ENCODE results near the gene KRT13. TPM values are rescaled to one million over a fixed set of nuclear protein-coding genes. Genes with fewer than 3 reads are reported as not detected.

Gene KRT13
- total RNA-seq, 1 donor from 2014 or later, result not detected

DNA sequence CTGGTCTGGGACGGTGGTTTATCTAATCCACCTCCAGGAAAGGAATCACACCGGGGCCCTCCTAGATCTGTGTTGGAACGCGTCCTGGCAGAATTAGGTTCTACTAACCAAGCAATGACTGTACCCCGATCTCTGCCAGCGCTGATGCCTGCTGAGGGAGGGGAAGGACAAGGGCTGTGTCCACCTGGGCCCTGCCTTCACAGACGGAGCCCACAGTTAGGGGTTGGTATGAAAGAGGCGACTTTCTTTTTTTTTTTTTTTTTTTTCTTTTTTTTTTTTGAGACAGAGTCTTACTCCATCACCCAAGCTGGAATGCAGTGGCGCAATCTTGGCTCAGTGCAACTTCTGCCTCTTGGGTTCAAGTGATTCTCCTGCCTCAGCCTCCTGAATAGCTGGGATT, 32.6 kb upstream of the KRT13 start:
- TF ChIP-seq, protein P1, sequence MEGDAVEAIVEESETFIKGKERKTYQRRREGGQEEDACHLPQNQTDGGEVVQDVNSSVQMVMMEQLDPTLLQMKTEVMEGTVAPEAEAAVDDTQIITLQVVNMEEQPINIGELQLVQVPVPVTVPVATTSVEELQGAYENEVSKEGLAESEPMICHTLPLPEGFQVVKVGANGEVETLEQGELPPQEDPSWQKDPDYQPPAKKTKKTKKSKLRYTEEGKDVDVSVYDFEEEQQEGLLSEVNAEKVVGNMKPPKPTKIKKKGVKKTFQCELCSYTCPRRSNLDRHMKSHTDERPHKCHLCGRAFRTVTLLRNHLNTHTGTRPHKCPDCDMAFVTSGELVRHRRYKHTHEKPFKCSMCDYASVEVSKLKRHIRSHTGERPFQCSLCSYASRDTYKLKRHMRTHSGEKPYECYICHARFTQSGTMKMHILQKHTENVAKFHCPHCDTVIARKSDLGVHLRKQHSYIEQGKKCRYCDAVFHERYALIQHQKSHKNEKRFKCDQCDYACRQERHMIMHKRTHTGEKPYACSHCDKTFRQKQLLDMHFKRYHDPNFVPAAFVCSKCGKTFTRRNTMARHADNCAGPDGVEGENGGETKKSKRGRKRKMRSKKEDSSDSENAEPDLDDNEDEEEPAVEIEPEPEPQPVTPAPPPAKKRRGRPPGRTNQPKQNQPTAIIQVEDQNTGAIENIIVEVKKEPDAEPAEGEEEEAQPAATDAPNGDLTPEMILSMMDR (IDR thresholded peaks at IDR 0.05; ENCODE audit: unreplicated experiment), result no peak
- no peak for DNase-seq (ENCODE audit: low spot score)
- Mint-ChIP-seq H3K27me3 (ENCODE audit: unreplicated experiment) (peaks cover 6% of the 10 kb centered on the region), H3K4me1 (ENCODE audit: unreplicated experiment) (no peaks in the 10 kb centered on the region), H3K4me3 (ENCODE audit: unreplicated experiment) (no peak overlapping the region), H3K9me3 (ENCODE audit: unreplicated experiment) (no peaks in the 10 kb centered on the region), H3K27ac (ENCODE audit: unreplicated experiment) (no peak overlapping the region), H3K36me3 (ENCODE audit: low read depth, unreplicated experiment) (no peaks in the 10 kb centered on the region)

DNA sequence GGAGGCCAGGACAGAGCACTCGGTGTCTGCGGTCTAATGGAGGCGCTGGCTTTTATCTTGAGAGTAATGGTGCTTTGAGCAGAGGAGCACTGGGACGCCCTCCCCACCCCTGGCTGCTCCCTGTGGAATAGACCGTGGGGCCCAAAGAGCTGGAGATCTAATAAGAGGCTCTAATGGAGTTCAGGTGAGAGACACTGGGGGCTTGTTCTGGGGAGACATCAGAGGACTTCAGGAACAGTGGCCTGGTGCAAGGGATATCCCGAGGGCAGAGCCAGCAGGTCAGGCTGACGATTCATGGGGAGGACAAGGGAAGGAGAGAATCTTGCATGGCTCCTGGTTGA, 32.2 kb upstream of the KRT13 start:
- H3K27ac Mint-ChIP-seq (ENCODE audit: unreplicated experiment), result no peak overlapping the region
- H3K9me3 Mint-ChIP-seq (ENCODE audit: unreplicated experiment), result no peaks in the 10 kb centered on the region
- H3K27me3 Mint-ChIP-seq (ENCODE audit: unreplicated experiment), result peaks cover 6% of the 10 kb centered on the region
- no peak for DNase-seq (ENCODE audit: low spot score)
- H3K4me1 Mint-ChIP-seq (ENCODE audit: unreplicated experiment), result no peaks in the 10 kb centered on the region
- no peak overlapping the region for H3K4me3 Mint-ChIP-seq (ENCODE audit: unreplicated experiment)
- TF ChIP-seq, protein P1 (IDR thresholded peaks at IDR 0.05; ENCODE audit: unreplicated experiment), result no peak
- no peaks in the 10 kb centered on the region for H3K36me3 Mint-ChIP-seq (ENCODE audit: low read depth, unreplicated experiment)

DNA sequence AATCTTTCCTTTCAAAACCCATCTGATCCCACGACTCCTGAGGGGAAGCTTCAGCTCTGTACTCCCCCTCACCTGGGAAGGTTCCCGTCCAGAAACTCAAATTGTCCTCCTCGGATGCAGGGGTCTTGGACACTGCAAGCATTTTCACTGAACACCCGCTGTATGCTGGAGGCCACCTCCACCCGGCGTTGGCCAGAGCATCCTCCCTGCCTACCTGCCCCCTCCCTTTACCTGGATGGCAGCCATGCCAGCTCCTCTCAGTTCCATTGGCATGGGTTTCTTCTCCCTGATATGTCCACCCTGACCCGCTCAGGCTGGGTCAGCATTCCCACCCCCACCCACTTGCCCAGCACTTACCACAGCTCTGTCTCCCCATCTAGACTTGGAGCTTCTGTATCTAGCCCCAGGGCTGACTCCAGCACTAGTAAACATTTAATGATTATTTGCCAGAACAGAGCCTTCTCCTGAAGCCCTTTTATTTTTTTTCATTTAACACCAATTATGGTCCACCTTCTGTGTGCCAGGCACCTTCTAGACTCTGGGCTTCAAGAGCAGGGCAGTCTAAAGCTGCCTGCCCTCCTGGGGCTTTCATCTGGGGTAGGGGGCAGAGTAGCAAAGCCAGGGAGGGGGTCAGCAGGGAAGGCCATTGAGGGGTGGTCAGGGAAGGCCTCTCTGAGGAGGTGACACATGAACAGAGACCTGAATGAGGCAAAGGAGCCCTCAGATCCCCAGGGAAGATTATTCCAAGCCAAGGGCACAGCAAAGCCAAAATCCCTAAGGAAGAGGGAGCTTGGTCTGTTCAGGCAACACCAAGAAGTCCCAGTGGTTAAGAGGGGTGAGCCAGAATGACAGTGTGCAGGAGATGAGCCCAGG, 31.6 kb upstream of the KRT13 start:
- no peak overlapping the region for H3K27ac Mint-ChIP-seq (ENCODE audit: unreplicated experiment)
- H3K36me3 Mint-ChIP-seq (ENCODE audit: low read depth, unreplicated experiment), result no peaks in the 10 kb centered on the region
- no peak for DNase-seq (ENCODE audit: low spot score)
- no peaks in the 10 kb centered on the region for H3K9me3 Mint-ChIP-seq (ENCODE audit: unreplicated experiment)
- no peak overlapping the region for H3K4me3 Mint-ChIP-seq (ENCODE audit: unreplicated experiment)
- H3K27me3 Mint-ChIP-seq (ENCODE audit: unreplicated experiment), result peaks cover 6% of the 10 kb centered on the region
- TF ChIP-seq, protein P1 (IDR thresholded peaks at IDR 0.05; ENCODE audit: unreplicated experiment), result no peak
- no peaks in the 10 kb centered on the region for H3K4me1 Mint-ChIP-seq (ENCODE audit: unreplicated experiment)

DNA sequence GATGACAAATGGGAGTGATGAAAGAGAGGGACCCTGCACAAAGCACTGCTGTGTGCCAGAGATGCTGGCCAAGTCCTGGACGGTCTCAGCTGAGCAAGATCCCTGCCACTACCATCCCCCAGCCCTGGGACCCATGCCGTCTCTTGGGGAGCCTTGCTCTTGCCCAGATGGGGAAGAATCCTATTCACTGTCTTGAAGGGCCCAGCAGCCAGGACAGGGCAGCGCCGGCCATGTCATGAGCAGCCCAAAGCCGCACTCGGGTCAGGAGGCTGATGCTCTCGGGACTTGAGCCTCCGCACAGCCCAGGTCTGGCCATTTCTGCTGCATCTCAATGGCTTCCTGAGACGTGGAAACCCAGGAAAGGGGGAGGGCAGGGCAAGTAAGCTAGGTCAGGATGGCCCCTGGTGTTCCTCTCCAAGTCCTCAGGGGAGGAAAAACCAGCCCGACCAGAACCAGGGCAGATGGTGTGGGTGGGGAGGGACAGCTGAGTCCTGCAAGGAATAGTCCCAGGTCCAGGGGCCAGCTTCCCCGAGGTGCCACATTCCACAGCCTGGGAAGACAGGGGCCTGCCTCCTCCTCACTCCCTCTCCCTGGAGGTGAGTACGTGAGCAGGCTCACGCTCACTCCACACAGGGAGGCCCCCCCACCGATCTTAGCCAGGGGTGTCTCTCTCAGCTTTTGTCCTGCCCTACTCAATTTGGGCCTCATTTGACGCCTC, 30.5 kb upstream of the KRT13 start:
- no peaks in the 10 kb centered on the region for H3K9me3 Mint-ChIP-seq (ENCODE audit: unreplicated experiment)
- no peaks in the 10 kb centered on the region for H3K36me3 Mint-ChIP-seq (ENCODE audit: low read depth, unreplicated experiment)
- no peak overlapping the region for H3K4me3 Mint-ChIP-seq (ENCODE audit: unreplicated experiment)
- DNase-seq (ENCODE audit: low spot score), result no peak
- no peak overlapping the region for H3K27ac Mint-ChIP-seq (ENCODE audit: unreplicated experiment)
- TF ChIP-seq, protein P1 (IDR thresholded peaks at IDR 0.05; ENCODE audit: unreplicated experiment), result no peak
- H3K4me1 Mint-ChIP-seq (ENCODE audit: unreplicated experiment), result no peaks in the 10 kb centered on the region
- H3K27me3 Mint-ChIP-seq (ENCODE audit: unreplicated experiment), result peaks cover 6% of the 10 kb centered on the region
